ENCODE data around the gene SLC27A4.

DNA sequence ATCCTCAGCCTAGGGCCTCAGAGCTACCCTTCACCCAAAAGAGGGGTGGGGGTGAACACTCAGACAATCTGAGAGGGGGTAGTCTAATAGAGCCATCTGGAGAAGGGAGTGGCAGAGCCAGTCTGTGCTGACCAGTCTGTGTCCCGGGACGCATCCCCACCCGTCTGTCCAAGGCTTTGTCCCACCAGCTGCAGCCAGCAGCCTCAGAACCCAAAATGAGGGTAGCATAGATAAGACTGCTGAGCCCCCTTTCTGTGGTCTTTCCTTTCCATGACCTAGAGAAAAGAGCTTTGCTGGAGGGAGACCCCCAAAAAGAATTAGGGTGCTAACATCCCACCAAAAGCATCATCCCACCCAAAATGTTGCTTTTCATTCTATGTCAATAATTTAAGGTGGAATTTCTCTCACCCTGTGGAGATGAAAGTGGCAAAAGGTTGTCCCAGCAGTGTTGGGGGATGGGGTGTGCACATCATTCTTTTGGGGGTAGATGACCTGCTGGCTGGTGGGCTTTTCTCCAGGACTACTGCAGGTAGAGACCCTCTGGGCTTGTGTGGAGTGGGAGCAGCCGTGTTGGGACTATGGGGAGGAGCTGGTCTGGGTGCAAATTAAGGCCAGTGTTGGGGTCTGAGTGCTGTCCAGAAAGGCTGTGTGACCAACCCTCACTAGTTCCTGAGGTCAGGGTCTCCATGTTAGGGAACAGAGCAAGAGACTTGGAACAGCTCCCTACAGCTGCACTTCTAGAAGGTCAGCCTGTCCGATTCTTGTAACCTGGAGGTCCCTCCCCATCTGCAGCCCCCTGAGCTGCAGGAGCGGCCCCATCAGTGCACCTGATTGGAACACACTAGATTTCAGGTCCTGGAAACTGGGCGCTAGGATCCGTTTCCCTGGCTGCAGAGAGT, 50.7 kb downstream of the SLC27A4 start:
- TF ChIP-seq, protein P1, sequence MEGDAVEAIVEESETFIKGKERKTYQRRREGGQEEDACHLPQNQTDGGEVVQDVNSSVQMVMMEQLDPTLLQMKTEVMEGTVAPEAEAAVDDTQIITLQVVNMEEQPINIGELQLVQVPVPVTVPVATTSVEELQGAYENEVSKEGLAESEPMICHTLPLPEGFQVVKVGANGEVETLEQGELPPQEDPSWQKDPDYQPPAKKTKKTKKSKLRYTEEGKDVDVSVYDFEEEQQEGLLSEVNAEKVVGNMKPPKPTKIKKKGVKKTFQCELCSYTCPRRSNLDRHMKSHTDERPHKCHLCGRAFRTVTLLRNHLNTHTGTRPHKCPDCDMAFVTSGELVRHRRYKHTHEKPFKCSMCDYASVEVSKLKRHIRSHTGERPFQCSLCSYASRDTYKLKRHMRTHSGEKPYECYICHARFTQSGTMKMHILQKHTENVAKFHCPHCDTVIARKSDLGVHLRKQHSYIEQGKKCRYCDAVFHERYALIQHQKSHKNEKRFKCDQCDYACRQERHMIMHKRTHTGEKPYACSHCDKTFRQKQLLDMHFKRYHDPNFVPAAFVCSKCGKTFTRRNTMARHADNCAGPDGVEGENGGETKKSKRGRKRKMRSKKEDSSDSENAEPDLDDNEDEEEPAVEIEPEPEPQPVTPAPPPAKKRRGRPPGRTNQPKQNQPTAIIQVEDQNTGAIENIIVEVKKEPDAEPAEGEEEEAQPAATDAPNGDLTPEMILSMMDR (IDR thresholded peaks at IDR 0.05 in 2 of 3, conservative IDR thresholded peaks at IDR 0.05 in 1 of 3; ENCODE audit: control insufficient read depth in 2 of 3, extremely low read depth in 1 of 3, insufficient read depth in 1 of 3, low read depth in 3 of 3, low read length in 3 of 3) = no peak
- no peak for TF ChIP-seq EP300 (IDR thresholded peaks at IDR 0.05; ENCODE audit: borderline replicate concordance in 1 of 2, control insufficient read depth in 1 of 2, low read depth in 2 of 2, low read length in 2 of 2)
- no peak for TF ChIP-seq POLR2A (IDR thresholded peaks at IDR 0.05; ENCODE audit: low read depth, low read length)
- TF ChIP-seq, protein P2, sequence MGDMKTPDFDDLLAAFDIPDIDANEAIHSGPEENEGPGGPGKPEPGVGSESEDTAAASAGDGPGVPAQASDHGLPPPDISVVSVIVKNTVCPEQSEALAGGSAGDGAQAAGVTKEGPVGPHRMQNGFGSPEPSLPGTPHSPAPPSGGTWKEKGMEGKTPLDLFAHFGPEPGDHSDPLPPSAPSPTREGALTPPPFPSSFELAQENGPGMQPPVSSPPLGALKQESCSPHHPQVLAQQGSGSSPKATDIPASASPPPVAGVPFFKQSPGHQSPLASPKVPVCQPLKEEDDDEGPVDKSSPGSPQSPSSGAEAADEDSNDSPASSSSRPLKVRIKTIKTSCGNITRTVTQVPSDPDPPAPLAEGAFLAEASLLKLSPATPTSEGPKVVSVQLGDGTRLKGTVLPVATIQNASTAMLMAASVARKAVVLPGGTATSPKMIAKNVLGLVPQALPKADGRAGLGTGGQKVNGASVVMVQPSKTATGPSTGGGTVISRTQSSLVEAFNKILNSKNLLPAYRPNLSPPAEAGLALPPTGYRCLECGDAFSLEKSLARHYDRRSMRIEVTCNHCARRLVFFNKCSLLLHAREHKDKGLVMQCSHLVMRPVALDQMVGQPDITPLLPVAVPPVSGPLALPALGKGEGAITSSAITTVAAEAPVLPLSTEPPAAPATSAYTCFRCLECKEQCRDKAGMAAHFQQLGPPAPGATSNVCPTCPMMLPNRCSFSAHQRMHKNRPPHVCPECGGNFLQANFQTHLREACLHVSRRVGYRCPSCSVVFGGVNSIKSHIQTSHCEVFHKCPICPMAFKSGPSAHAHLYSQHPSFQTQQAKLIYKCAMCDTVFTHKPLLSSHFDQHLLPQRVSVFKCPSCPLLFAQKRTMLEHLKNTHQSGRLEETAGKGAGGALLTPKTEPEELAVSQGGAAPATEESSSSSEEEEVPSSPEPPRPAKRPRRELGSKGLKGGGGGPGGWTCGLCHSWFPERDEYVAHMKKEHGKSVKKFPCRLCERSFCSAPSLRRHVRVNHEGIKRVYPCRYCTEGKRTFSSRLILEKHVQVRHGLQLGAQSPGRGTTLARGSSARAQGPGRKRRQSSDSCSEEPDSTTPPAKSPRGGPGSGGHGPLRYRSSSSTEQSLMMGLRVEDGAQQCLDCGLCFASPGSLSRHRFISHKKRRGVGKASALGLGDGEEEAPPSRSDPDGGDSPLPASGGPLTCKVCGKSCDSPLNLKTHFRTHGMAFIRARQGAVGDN (IDR thresholded peaks at IDR 0.05) = no peak
- no peak for TF ChIP-seq TCF12 (IDR thresholded peaks at IDR 0.05; ENCODE audit: low read depth, low read length)

Measured in GM12878 (cell line).